Bronchial epithelial cell (primary cell): Measurements from ENCODE around the gene UPB1. TPM values are rescaled to one million over a fixed set of nuclear protein-coding genes. Genes with fewer than 3 reads are reported as not detected.
"Not testable (repeated sequence)": the region's sequence is repeated elsewhere in the genome, so short reads cannot be mapped to it uniquely, and the experiment has no call there.

Experiments
- DNase-seq: peaks from one replicate; pipeline ENCODE4 v3.0.0-alpha.2; 2010; ENCODE audit warnings: low read depth
- FAIRE-seq: peaks from 2 replicates; lab custom pipeline; 2011; peaks lifted over from hg19 to GRCh38; lab: Jason Lieb, UNC
- H3K27me3 ChIP-seq: 2 replicates; pipeline ENCODE4 v1.5.1; 2011; ENCODE audit warnings: low read length; ENCODE audit not compliant: control insufficient read depth, insufficient read depth
- H3K36me3 ChIP-seq: 2 replicates; pipeline ENCODE4 v1.5.1; 2011; ENCODE audit warnings: low read length; ENCODE audit not compliant: control insufficient read depth, insufficient read depth
- H3K4me3 ChIP-seq: 2 replicates; pipeline ENCODE4 v1.5.1; 2011; ENCODE audit warnings: mild to moderate bottlenecking, low read depth, low read length, control low read depth
- CTCF ChIP-seq: IDR thresholded peaks from 2 replicates; pipeline ENCODE4 v1.5.1; 2011; ENCODE audit warnings: mild to moderate bottlenecking, moderate library complexity, low read length, control low read depth, inconsistent platforms; ENCODE audit not compliant: insufficient read depth, severe bottlenecking
- total RNA-seq: library from RNA; depleted of rRNA; stranded (reverse); fragments of >200 nt; gene quantifications from 2 replicates; pipeline ENCODE4 v1.2.1, GENCODE V29; 2014

Gene UPB1
- total RNA-seq, 1 donor from 2014 or later = not detected

DNA sequence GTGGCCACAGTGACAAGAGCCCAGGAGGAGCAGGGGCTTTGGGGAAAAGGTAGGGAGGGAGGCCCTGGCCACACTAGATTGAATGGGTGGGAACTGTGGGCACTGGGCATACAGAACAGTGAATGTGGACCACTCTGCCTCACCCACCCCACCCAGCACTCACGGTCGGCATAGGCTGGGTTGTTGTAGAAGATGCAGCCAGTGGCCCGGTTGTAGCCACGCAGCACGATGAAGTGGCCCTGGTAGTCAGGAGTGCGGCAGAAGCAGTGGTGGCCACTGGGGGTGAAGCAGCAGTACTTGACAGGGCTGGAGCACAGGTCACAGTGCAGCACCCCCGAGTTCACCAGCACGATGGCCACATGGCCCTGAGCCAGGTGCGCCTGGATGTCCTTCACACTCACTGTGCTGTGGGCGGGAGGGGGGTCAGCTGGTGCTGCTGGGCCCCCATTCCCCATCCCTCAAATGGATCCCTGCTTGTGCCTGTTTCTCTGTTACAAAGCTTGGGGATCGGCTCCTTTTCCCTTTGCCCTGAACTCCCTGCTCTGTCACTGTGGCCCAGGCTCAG is 48.6 kb downstream of the UPB1 start:
- TF ChIP-seq CTCF = no peak
- DNase-seq = no peak
- FAIRE-seq = no peak
- Histone ChIP-seq H3K36me3 (peaks cover 49% of the 10 kb centered on the region), H3K27me3 (no peaks in the 10 kb centered on the region), H3K4me3 (no peak overlapping the region)

GRCh38 chr22:24548812-24549211 is 53.7 kb downstream of the UPB1 start:
- Histone ChIP-seq H3K36me3 (peaks cover 40% of the 10 kb centered on the region), H3K4me3 (no peak overlapping the region), H3K27me3 (no peaks in the 10 kb centered on the region)
- FAIRE-seq (peak; percentile 66), DNase-seq (no peak)
- TF ChIP-seq CTCF = no peak

DNA sequence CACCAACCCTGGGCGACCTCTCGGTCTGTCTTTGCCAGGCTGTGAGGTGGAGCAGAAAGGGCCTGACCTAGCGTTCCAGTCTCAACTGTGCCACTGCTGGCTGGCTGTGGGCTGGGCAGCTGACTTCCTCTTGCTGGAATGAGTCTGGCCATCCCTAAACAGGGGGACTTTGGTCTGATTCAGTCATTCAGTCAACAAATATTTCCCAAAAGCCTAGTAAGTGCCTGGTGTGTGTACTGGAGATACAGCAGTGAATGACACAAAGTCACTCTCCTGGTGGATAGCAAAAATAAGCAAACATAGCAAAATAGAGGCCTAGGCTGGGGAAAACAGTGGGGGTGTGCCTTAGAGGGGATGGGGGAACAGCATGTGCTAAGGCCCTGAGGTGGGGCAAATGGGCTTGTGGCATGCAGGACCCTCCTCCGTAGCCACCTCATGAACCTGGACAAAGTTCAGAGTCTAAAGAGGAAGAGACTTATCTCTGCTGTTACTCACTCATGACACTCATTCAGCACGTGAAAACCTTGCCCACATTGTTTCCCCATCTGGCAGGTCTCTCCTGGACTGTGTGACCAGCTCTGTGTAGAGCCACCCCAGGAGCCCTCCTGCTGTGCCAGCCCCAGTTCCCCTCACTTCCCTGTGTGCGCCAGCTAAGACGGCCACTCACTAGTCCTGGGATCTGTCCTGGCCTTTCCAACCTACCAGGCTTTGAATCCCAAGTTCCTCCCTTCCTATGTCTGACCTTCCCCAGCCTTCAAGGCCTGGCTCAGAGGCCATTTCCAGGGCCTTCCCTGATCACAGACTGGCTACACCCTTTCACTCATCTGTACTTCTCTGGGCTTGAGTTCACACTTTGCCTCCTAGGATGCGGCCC is 55.1 kb downstream of the UPB1 start:
- Histone ChIP-seq H3K4me3 (no peak overlapping the region), H3K36me3 (peaks cover 34% of the 10 kb centered on the region), H3K27me3 (no peaks in the 10 kb centered on the region)
- no peak for FAIRE-seq
- no peak for DNase-seq
- no peak for TF ChIP-seq CTCF

DNA sequence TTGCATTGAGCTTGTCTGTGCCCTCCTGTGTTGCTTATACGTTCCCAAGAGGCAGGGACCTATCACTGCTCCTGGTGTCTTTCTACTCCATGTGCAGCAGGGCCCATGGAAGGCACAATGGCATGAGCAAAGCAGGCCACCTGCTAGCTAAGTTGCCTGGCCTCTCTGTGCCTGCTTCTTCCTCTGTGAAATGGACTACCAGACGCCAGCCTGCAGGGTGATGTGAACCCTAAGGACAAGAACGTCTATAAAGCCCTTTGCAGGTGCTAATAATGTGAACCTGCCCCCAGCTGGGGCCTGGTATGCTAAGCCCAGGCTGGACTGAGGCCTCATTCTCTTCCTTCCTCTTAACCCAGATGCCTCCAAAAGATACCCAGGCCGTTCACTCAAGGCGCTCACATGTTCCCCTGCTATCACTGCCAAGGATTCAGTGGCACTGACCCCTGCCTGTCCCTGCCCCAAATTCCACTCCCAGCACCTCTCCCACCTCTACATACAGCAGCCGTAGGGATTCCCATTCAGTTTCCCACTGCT is 55.8 kb downstream of the UPB1 start:
- H3K36me3 ChIP-seq = peaks cover 32% of the 10 kb centered on the region

DNA sequence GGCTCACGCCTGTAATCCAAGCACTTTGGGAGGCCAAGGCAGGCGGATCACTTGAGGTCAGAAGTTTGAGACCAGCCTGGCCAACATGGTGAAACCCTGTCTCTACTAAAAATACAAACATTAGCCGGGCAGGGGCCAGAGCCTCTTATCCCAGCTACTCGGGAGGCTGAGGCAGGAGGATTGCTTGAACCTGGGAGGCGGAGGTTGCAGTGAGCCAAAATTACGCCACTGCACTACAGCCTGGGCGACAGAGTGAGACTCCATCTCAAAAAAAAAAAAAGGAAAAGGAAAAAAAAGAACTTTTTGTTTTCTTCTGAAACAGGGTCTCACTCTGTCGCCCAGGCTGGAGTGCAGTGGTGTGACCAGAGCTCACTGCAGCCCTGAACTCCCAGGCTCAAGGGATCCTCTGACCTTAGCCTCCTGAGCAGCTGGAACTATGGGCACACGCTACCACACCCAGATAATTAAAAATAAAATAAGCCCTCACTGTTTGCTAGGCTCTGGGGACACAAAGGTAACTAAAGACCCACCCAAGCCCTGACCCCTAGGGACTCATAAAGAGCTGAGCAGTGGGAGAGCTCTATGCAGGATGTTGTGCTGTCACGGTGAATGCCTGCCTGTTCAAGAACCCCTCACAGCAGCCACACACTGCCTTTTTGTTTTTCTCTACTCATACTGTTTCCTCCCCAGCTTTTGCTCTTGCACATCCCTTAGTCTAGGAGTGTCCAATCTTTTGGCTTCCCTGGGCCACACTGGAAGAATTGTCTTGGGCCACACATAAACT is 57.6 kb downstream of the UPB1 start:
- DNase-seq, H3K27me3 ChIP-seq, FAIRE-seq, H3K4me3 ChIP-seq: not testable (repeated sequence)
- H3K36me3 ChIP-seq = peaks cover 20% of the 10 kb centered on the region

More for the DNA sequence above, 55.8 kb downstream of the UPB1 start:
- TF ChIP-seq CTCF = no peak
- Histone ChIP-seq H3K27me3 (no peaks in the 10 kb centered on the region), H3K4me3 (no peak overlapping the region)
- FAIRE-seq = no peak
- no peak for DNase-seq
